IPS-18a (cell line): Measurements from ENCODE around the gene IFI27L2.
A peak's percentile ranks its signal among the peaks of the same experiment; 100 is the strongest.

Source experiments
- H3K27ac ChIP-seq: one replicate; pipeline ENCODE4 v1.5.1; 2013; ENCODE audit warnings: low read length
- H3K27me3 ChIP-seq: one replicate; pipeline ENCODE4 v1.6.1; 2013; ENCODE audit warnings: mild to moderate bottlenecking, low read length; ENCODE audit not compliant: control insufficient read depth, insufficient read depth
- H3K36me3 ChIP-seq: one replicate; pipeline ENCODE4 v1.6.1; 2013; ENCODE audit warnings: low read depth, low read length; ENCODE audit not compliant: control insufficient read depth
- H3K4me1 ChIP-seq: one replicate; pipeline ENCODE4 v1.6.1; 2013; ENCODE audit warnings: low read depth, low read length; ENCODE audit not compliant: control insufficient read depth
- H3K4me3 ChIP-seq: one replicate; pipeline ENCODE4 v1.5.1; 2013; ENCODE audit warnings: low read length
- H3K9ac ChIP-seq: one replicate; pipeline ENCODE4 v1.6.1; 2013; ENCODE audit warnings: mild to moderate bottlenecking, low read length, moderate library complexity
- H3K9me3 ChIP-seq: one replicate; pipeline ENCODE4 v1.6.1; 2013; ENCODE audit warnings: low read depth, low read length; ENCODE audit not compliant: control insufficient read depth

IFI27L2 gene

GRCh38 chr14:94097091-94097490 is 32.3 kb downstream of the IFI27L2 start:
- no peaks in the 10 kb centered on the region for H3K27me3 ChIP-seq
- H3K9ac ChIP-seq: no peak overlapping the region
- H3K4me1 ChIP-seq: no peaks in the 10 kb centered on the region
- H3K27ac ChIP-seq: no peak overlapping the region
- no peaks in the 10 kb centered on the region for H3K36me3 ChIP-seq
- no peak overlapping the region for H3K4me3 ChIP-seq
- no peaks in the 10 kb centered on the region for H3K9me3 ChIP-seq

- Histone ChIP-seq H3K9ac (no peak overlapping the region), H3K9me3 (no peaks in the 10 kb centered on the region), H3K4me3 (no peak overlapping the region), H3K27me3 (no peaks in the 10 kb centered on the region), H3K36me3 (no peaks in the 10 kb centered on the region), H3K27ac (no peak overlapping the region), H3K4me1 (no peaks in the 10 kb centered on the region)
These were observed 36.0 kb downstream of the IFI27L2 start for GRCh38 chr14:94093418-94093817.

- Histone ChIP-seq H3K27ac (no peak overlapping the region), H3K27me3 (no peaks in the 10 kb centered on the region), H3K9me3 (no peaks in the 10 kb centered on the region), H3K4me1 (no peaks in the 10 kb centered on the region), H3K4me3 (no peak overlapping the region), H3K9ac (no peak overlapping the region), H3K36me3 (no peaks in the 10 kb centered on the region)
These were observed 39.9 kb downstream of the IFI27L2 start for GRCh38 chr14:94089479-94089878.

- Histone ChIP-seq H3K27ac (no peak overlapping the region), H3K9ac (no peak overlapping the region), H3K4me3 (no peak overlapping the region), H3K4me1 (no peaks in the 10 kb centered on the region), H3K9me3 (no peaks in the 10 kb centered on the region), H3K36me3 (no peaks in the 10 kb centered on the region), H3K27me3 (no peaks in the 10 kb centered on the region)
These were observed 40.9 kb downstream of the IFI27L2 start for GRCh38 chr14:94088516-94088915.

- Histone ChIP-seq H3K27me3 (no peaks in the 10 kb centered on the region), H3K4me1 (no peaks in the 10 kb centered on the region), H3K36me3 (no peaks in the 10 kb centered on the region), H3K9ac (no peak overlapping the region), H3K4me3 (no peak overlapping the region), H3K9me3 (no peaks in the 10 kb centered on the region), H3K27ac (no peak overlapping the region)
These were observed 41.5 kb downstream of the IFI27L2 start for GRCh38 chr14:94087891-94088290.

- Histone ChIP-seq H3K36me3 (peaks cover 22% of the 10 kb centered on the region), H3K9ac (peak overlapping the region; percentile 86), H3K4me3 (peak overlapping the region; percentile 94), H3K9me3 (no peaks in the 10 kb centered on the region), H3K27ac (peak overlapping the region; percentile 25), H3K27me3 (no peaks in the 10 kb centered on the region), H3K4me1 (peaks cover 4% of the 10 kb centered on the region)
These were observed 48.0 kb downstream of the IFI27L2 start for GRCh38 chr14:94081386-94081820.

GRCh38 chr14:94080621-94081385 is 48.6 kb downstream of the IFI27L2 start, which contains the start of the genes DDX24 and IFI27L1:
Gene DDX24, minus strand, starts transcription at chr14:94081202. Its CDS starts 1,460 bp downstream, at chr14:94079742.
Gene IFI27L1, plus strand, starts transcription at chr14:94081310. Its CDS starts 15,628 bp downstream, at chr14:94096938.
- peaks cover 4% of the 10 kb centered on the region for H3K4me1 ChIP-seq

GRCh38 chr14:94079891-94080620 is 49.3 kb downstream of the IFI27L2 start:
- peak overlapping the region; percentile 86 for H3K9ac ChIP-seq
- H3K4me3 ChIP-seq: peak overlapping the region; percentile 94
- H3K27ac ChIP-seq: no peak overlapping the region
- peaks cover 6% of the 10 kb centered on the region for H3K9me3 ChIP-seq
- peaks cover 4% of the 10 kb centered on the region for H3K4me1 ChIP-seq
- H3K36me3 ChIP-seq: peaks cover 22% of the 10 kb centered on the region
- no peaks in the 10 kb centered on the region for H3K27me3 ChIP-seq

More at GRCh38 chr14:94080621-94081385, 48.6 kb downstream of the IFI27L2 start, which contains the start of the genes DDX24 and IFI27L1:
- Histone ChIP-seq H3K4me3 (peak within 1 kb of the TSS; percentile 94), H3K27me3 (no peaks in the 10 kb centered on the region), H3K27ac (peak within 1 kb of the TSS; percentile 25), H3K9me3 (no peaks in the 10 kb centered on the region), H3K36me3 (peaks cover 22% of the 10 kb centered on the region), H3K9ac (peak within 1 kb of the TSS; percentile 86)

- H3K9ac ChIP-seq: no peak overlapping the region
- no peak overlapping the region for H3K4me3 ChIP-seq
- peaks cover 22% of the 10 kb centered on the region for H3K36me3 ChIP-seq
These were observed 51.6 kb downstream of the IFI27L2 start for GRCh38 chr14:94077823-94078222.

More at GRCh38 chr14:94077823-94078222, 51.6 kb downstream of the IFI27L2 start:
- H3K4me1 ChIP-seq: peaks cover 4% of the 10 kb centered on the region
- H3K27me3 ChIP-seq: no peaks in the 10 kb centered on the region
- H3K27ac ChIP-seq: no peak overlapping the region
- peaks cover 9% of the 10 kb centered on the region for H3K9me3 ChIP-seq
